Measurements from ENCODE around the gene SEL1L2. TPM values are rescaled to one million over a fixed set of nuclear protein-coding genes. Genes with fewer than 3 reads are reported as not detected.

SEL1L2 gene
- total and polyA plus RNA-seq, 10 donors, result 0.22 TPM; not detected in 9

DNA sequence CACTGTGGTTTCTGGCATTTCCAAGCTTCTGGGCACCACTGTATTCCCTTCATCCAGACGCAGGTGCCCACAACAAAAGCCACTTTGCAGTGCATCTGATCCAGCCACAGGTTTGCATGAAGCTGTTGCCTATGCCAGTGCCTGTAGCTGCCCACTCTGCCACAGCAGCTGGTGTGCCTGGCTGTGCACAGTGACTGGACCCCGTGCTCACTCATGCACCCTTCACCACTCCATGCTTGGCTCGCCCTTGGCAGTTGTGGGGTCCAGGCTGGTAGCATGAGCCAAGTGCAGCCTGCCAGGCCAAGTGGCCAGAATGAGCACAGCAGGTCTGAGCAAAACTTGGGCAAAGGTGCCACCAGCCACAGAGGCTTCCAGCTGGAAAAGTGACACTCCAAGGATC, 42.7 kb downstream of the SEL1L2 start:
- 75 to 93% (median 81%) methylated on average over 1 to 3 of the region's 3 CpGs for WGBS, 5 donors
- H3K4me3 ChIP-seq, result no peak overlapping the region
- TF ChIP-seq, protein P1, sequence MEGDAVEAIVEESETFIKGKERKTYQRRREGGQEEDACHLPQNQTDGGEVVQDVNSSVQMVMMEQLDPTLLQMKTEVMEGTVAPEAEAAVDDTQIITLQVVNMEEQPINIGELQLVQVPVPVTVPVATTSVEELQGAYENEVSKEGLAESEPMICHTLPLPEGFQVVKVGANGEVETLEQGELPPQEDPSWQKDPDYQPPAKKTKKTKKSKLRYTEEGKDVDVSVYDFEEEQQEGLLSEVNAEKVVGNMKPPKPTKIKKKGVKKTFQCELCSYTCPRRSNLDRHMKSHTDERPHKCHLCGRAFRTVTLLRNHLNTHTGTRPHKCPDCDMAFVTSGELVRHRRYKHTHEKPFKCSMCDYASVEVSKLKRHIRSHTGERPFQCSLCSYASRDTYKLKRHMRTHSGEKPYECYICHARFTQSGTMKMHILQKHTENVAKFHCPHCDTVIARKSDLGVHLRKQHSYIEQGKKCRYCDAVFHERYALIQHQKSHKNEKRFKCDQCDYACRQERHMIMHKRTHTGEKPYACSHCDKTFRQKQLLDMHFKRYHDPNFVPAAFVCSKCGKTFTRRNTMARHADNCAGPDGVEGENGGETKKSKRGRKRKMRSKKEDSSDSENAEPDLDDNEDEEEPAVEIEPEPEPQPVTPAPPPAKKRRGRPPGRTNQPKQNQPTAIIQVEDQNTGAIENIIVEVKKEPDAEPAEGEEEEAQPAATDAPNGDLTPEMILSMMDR (IDR thresholded peaks at IDR 0.05 in 8 of 11, conservative IDR thresholded peaks at IDR 0.05 in 3 of 11), result no peak
- no peak for TF ChIP-seq POLR2AphosphoS5 (IDR thresholded peaks at IDR 0.05)
- TF ChIP-seq POLR2A (IDR thresholded peaks at IDR 0.05), result no peak
- intact Hi-C loops (cut with DNase I; ENCODE audit: low total_unique reads), result no loop called here
- no peaks in the 10 kb centered on the region for H3K27me3 ChIP-seq (replicated peaks in 1 of 7)
- no peak overlapping the region for H3K27ac ChIP-seq
- no peaks in the 10 kb centered on the region for H3K9me3 ChIP-seq
- no peaks in the 10 kb centered on the region for H3K36me3 ChIP-seq
- H3K4me1 ChIP-seq, result no peaks in the 10 kb centered on the region
- no peak for DNase-seq

DNA sequence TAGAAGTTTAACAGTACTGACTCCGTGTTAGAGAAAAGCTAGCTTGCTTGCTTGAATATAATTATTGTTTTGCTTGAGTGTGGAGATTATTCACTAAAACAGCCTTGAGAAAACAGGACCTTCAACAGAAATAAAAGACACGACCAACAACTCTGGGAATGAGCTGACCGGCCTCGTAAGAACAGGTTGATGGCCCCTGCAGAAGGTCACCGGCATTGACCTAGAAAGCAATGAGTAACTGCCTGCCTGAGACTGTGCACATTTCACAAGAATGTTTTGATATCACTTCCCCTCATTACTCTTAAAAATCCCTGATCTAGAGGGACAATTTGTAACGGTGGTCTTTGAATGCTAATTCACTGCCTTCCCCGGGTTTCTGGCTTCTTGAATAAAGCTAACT, 49.4 kb downstream of the SEL1L2 start:
- 74 to 84% (median 79%) methylated on average over 7 of the region's 7 CpGs for WGBS, 5 donors
- H3K27ac ChIP-seq, result no peak overlapping the region
- TF ChIP-seq, protein P1 (IDR thresholded peaks at IDR 0.05 in 8 of 11, conservative IDR thresholded peaks at IDR 0.05 in 3 of 11), result no peak
- no peak for TF ChIP-seq POLR2A (IDR thresholded peaks at IDR 0.05)
- no peak for TF ChIP-seq POLR2AphosphoS5 (IDR thresholded peaks at IDR 0.05)
- intact Hi-C loops (cut with DNase I; ENCODE audit: low total_unique reads), result no loop called here
- H3K4me1 ChIP-seq, result no peaks in the 10 kb centered on the region
- no peaks in the 10 kb centered on the region for H3K9me3 ChIP-seq
- no peak for DNase-seq
- peaks cover 0 to 4% (median 0%) of the 10 kb centered on the region in 7 donors for H3K27me3 ChIP-seq (replicated peaks in 1 of 7)
- no peak overlapping the region for H3K4me3 ChIP-seq
- H3K36me3 ChIP-seq, result no peaks in the 10 kb centered on the region

GRCh38 chr20:13936781-13937576, 53.4 kb downstream of the SEL1L2 start:
- intact Hi-C loops (cut with DNase I; ENCODE audit: low total_unique reads), result no loop called here
- TF ChIP-seq POLR2AphosphoS5 (IDR thresholded peaks at IDR 0.05), result no peak
- no peak for TF ChIP-seq POLR2A (IDR thresholded peaks at IDR 0.05)
- TF ChIP-seq, protein P1 (IDR thresholded peaks at IDR 0.05 in 8 of 11, conservative IDR thresholded peaks at IDR 0.05 in 3 of 11), result no peak
- Histone ChIP-seq H3K36me3 (no peaks in the 10 kb centered on the region), H3K27me3 (replicated peaks in 1 of 7) (peaks cover 0 to 4% (median 0%) of the 10 kb centered on the region in 7 donors), H3K27ac (no peak overlapping the region), H3K9me3 (no peaks in the 10 kb centered on the region), H3K4me1 (no peaks in the 10 kb centered on the region), H3K4me3 (no peak overlapping the region)
- no peak for DNase-seq
- WGBS, 5 donors, result 71 to 79% (median 77%) methylated on average over 9 of the region's 9 CpGs

DNA sequence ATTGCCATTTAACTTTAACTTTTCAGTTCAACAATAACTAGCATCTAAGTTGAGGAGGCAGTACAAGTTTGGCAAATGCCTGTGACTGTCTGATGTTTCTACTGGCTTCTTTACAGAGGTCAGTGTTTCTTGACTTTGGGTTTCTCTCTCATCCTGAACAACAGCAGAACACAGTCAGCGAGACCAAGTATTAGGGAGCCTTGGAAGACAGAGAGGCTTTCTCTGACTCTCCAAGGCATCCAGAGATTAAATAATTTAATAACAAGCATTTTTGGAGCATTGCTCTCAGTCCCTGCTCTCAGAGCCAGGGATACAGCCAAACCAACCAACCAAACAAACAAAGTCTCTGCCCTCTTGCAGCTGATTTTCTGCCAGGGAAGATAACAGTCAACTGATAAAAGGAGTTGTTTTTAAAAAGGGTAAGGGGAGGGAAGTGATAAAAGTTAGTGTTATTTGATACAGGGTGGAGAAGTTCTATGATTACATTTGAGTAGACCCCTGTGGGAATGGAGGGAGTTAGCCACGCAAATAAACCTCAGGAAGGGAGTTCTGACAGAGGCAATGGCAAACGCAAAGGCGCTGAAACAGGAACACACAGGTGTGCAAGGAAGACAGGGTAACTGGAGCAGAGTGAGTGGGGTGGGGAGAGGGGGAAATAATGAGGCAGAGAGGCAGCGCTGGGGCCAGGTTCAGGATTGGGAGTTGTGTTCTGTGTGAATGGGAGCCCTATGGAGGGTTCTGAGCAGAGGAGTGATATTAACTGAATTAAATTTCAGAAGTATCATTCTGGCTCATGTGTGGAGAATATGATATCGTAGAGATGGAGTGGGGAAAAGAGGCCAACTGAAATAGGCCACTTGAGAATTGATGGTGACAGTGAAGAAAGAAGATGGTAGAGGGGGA, 55.2 kb downstream of the SEL1L2 start:
- Histone ChIP-seq H3K4me3 (no peak overlapping the region), H3K36me3 (no peaks in the 10 kb centered on the region), H3K9me3 (no peaks in the 10 kb centered on the region), H3K27ac (no peak overlapping the region), H3K27me3 (replicated peaks in 1 of 7) (peaks cover 0 to 1% (median 0%) of the 10 kb centered on the region in 7 donors), H3K4me1 (no peaks in the 10 kb centered on the region)
- TF ChIP-seq POLR2AphosphoS5 (IDR thresholded peaks at IDR 0.05) (no peak), POLR2A (IDR thresholded peaks at IDR 0.05) (no peak)
- TF ChIP-seq, protein P1 (IDR thresholded peaks at IDR 0.05 in 8 of 11, conservative IDR thresholded peaks at IDR 0.05 in 3 of 11), result no peak
- DNase-seq, result no peak
- WGBS, 5 donors, result 61 to 70% (median 61%) methylated on average over 6 of the region's 6 CpGs
- intact Hi-C loops (cut with DNase I; ENCODE audit: low total_unique reads), result no loop called here

Measured in spleen (tissue), 11 donors.